RCC 7860 (cell line): ENCODE results near the gene CUTC.
A peak's percentile ranks its signal among the peaks of the same experiment; 100 is the strongest.

Experiments used
- DNase-seq: peaks from one replicate; pipeline ENCODE4 v3.0.0-alpha.2; 2015; ENCODE audit warnings: low spot score
- FAIRE-seq: peaks from 2 replicates; lab custom pipeline; 2012; peaks lifted over from hg19 to GRCh38; lab: Jason Lieb, UNC

CUTC gene

DNA sequence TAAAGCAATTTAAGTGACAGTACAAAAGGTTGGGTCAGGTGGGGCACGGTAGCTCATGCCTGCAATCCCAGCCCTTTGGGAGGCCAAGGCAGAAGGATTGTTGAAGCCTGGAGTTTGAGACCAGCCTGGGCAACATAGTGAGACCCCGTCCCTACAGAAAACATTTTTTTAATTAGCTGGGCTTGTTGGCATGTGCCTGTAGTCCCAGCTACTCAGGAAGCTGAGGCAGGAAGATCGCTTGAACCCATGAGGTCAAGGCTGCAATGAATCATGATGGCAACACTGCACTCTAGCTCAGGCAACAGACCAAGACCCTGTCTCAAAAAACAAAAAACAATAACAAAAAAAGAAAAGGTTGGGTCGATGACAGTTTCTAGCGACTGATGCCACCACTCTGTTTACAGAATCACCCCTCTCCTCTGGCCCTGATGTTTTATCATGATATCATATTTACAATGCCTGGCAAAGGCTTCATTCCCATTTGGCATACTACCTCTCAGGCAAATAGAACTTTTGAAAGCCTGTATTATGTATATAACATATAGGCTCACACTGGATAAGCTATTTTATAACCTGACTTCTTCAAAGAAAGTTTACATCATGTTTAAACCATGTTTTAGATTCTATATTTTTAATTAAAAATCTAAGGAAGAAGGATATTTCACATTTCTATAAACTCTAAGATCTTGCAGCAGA lies 49.8 kb downstream of the CUTC start:
- FAIRE-seq: no peak
- no peak for DNase-seq

DNA sequence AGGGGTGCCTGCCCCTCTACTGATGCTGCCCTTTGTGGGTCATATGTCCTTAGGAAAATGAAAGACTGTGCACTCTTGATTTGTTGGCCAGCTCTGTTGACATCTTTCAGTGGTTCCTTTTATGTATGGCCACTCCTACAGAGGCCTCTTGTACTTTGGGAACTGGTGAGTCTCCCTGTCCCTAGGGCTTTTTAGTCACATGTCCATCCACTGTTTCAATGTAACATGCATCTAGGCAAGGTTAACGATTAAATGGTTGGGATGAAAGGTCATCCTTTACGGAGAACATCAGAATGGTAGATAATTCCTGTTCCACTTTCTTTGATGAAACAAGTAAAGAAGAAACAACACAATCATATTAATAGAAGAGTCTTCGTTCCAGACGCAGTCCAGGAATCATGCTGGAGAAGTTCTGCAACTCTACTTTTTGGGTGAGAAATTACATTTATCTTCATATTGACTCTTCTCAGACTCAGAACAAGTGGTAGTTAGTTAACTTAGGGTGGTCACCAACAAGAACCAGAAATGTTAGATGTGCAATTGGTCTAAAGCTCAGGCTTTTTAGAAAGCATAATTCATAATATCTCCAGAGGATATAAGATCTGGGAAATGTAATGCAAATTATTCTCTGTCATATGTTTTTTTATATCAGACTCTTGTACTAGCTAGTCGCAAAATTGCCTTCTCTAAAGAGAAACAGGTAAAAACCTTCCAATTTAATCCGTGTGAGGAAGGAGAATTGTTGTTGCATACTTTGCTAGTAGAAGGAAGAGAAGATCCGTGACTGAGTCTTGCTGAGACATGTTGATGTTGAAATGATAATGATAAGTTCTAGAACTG lies 50.6 kb downstream of the CUTC start, which contains the start of gene ABCC2:
ABCC2 (plus strand) TSS at position 194 of the 840 bp plus-strand sequence; CDS start at position 399, 205 bp downstream.
- no peak for DNase-seq
- no peak for FAIRE-seq

DNA sequence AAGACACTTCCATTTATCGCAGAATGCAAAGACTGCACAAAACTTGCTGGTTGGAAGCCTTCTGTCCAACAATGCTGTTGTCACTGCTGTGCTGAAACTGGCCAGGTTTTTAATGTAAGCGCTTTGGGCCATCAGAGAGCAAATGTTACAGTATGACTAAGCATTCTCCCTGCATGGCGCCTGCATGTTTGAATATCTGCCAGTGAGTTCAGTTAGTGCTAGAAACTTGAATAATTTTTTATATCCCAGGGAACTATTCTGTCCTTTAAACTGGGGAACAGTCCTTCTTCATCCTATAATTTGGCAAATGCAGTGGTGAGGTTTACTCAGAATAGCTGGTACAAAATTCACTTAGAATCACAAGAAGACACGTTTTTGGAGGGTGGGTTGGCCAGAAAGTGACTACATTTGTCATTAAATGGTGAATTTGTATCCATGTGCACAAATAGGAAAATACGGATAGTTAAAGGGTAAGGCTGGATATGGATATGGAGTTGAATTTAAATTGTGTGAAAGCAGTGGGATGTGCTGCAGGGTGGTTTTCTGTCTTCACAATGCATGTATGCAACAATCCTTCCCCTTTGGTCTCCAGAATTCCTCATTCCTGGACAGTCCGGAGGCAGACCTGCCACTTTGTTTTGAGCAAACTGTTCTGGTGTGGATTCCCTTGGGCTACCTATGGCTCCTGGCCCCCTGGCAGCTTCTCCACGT lies 52.1 kb downstream of the CUTC start:
- DNase-seq (peak; percentile 66), FAIRE-seq (peak; percentile 80)

DNA sequence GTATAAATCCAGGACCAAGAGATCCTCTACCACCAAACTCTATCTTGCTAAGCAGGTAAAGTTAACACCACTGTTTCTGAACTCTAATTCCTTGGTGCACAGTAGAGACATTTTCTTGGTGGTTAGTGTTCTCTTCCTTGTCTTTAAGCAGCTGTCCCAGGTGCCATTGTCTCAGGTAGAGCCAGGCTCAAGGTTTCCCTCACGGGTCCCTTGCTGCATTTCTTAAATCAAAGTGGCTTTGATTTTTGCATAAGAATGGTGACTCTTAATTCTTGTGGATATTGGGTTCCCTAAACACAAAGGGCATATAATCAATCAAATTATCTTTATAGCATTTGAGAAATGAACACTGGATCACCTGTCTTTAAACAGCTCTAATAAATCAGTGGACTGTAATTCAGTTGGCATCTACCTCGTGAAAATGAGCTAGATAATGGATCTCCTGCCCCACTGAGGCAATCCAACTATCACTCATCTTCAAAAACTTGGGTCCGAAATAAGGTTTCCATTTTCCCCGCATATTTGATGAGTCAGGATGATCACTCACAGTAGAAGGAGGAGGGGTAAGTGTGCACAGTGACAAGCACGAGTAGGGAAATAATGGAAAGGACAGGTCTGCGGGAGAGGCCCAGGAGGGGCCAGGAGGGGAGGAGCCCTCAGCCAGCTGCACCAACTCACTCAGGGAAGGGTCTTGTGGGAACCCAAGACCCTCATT lies 52.9 kb downstream of the CUTC start:
- FAIRE-seq (peak; percentile 39), DNase-seq (peak; percentile 69)

DNA sequence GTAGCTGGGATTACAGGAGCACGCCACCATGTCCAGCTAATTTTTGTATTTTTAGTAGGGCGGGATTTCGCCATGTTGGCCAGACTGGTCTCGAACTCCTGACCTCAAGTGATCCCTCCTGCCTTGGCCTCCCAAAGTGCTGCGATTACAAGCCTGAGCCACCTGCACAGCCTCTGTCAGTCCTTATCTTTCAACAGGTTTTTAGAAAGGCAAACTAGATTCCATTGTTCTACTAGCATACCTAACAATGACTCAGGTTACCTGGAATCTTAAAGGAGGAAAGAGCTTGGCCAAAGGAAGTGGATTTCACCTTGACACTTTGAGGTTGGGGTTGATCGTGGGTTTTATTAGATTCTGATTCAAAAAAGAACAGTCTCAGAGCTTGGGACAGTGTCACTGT lies 53.6 kb downstream of the CUTC start:
- FAIRE-seq (no peak), DNase-seq (no peak)

DNA sequence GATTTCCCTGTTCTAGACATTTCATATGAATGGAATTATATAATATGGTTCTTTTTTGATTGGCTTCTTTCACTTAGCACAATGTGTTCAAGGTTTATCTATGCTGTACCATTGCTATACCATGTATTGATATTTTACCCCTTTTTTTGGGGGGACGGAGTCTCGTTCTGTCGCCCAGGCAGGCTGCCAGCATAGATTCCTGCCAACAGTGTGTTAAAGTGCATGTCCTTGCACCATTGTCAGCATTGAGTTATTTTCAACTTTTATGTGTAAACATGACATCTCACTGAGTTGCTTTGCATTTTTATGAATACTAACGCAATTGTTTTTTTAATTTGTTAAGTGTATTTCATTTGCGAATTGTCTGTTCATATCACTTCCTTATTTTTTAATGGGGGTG lies 55.3 kb downstream of the CUTC start:
- DNase-seq (no peak), FAIRE-seq (no peak)

DNA sequence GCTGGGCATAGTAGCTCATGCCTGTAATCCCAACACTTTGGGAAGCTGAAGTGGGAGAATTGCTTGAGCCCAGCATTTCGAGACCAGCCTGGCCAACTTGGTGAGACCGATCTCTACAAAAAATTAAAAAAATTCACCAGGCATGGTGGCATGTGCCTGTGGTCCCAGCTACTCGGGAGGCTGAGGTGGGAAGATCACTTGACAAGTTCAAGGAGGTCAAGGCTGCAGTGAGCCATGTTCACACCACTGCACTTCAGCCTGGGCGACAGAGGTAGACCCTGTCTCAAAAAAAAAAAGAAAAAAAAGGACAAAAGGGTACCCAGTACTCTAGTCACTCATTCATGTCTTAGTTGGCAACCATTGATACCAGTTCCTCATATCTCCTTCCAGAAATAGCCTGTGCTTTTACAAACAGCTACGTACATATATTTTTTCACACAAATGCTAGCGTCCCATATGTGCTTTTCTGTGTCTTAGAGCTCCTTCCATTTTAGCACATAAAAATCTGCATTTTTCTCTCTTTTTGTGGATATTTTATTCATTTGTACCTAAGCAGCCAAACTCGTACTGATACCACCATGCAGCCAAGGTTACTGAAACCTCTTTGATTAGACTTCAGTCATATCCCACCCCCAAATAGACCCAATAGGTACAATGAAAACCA lies 55.9 kb downstream of the CUTC start:
- FAIRE-seq: no peak
- DNase-seq: no peak

DNA sequence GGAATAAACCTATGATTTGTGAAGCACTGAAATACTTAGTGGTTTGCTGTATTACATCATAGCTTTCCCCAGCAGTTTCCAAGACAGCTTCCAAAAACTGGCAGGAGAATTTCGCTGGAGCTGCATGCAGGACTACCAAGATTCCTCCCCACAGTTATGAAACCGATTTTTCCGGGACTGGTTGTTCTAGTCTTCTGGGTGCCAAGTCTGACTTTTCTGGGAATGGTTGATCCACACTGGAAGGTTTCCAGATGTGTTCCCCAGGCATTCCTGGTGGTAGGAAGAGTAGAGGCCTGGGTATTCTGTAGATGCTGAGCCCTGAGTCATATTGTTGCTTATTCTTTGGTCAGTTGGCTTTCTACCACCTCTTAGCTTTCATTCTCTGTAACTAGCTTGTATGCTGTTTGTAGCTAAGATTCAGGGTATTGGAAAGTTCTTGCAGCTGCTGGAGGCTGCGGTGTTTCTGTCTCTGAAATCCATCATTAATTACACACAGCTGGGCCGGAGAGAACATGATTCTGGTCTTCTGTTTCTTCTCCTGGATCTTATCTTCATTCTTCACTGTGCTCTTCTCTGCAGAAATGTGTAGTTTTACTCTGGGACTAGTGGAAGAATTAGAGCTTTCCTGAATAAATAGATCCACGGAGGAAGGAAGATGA lies 56.7 kb downstream of the CUTC start:
- DNase-seq (peak; percentile 38), FAIRE-seq (peak; percentile 73)

DNA sequence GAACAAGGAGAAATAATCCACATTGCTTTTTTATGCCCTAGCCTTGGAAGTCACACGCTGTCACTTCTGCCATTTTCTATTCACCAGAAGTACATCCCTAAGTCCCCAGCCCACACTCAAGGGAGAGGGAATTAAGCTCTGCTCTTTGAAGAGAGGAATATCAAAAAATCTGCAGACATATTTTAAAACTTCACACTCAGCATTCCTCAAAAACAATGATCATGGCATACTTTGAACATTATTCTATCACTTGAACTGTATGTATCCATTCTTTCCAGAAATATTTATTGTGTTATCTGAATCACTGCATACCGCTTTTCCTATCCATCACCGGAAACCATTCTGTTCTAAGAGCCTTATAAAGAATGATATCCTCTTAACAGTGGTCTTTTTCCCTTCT lies 59.8 kb downstream of the CUTC start:
- no peak for FAIRE-seq
- DNase-seq: no peak

DNA sequence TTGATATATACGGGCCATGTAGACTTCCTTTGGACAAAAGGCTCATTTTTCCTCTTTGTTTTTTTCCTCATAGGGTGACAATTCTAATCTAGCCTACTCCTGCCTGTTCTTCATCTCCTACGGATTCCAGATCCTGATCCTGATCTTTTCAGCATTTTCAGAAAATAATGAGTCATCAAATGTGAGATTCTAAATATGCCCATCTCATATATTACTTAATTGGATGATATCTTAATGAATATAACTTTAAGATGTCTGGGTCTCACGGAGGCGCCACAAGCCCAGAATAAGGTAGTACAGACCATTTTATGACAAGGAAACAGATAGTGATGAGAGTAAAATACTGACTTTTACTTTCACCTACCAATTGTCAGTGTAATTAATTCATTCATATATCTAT lies 61.8 kb downstream of the CUTC start:
- DNase-seq (no peak), FAIRE-seq (no peak)

DNA sequence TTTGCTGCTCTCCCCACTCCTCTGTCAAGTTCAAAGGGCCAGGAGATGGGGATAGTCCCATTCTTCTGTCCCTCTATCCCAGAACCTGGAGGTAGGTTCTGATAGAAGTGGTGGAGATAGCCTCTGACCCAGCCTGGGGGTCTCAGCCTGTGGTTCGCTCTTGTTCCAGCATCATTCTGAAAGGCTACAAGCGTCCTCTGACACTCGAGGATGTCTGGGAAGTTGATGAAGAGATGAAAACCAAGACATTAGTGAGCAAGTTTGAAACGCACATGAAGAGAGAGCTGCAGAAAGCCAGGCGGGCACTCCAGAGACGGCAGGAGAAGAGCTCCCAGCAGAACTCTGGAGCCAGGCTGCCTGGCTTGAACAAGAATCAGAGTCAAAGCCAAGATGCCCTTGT lies 64.9 kb downstream of the CUTC start:
- DNase-seq: no peak
- FAIRE-seq: no peak

DNA sequence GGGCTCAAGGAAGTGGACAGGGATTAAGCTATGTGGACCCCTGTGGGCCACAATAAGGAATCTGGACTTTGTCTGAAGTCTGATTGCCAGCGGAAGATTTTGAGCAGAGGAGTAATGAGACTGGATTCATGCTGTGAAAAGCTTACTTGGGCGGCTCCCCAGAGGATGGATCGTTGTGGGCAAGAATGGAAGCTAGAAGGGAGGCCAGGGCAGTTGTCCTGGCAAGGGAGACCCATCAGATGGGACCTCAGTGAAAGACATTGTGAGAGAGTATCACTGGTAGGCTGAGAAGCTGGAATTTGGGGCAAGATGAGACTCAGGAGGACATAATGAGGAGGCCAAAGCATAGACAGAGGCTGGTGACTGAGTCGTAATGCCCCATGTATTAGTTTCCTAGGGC lies 66.0 kb downstream of the CUTC start:
- no peak for FAIRE-seq

DNA sequence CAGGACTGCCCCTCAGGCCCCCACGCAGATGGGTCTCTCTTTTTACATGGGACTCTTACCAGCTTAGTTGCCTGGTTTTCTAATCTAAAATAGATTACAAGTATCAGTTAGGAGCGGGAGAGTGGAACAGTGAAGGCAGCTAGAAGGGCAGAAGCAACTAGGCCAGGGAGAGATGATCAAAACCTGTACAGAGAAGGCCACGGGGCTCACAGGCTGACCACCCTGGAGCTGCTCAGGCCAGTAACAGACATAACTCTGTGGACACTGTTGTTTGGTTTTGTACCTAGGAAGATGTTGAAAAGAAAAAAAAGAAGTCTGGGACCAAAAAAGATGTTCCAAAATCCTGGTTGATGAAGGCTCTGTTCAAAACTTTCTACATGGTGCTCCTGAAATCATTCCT lies 66.9 kb downstream of the CUTC start:
- no peak for DNase-seq
- no peak for FAIRE-seq

More for the DNA sequence above, 66.0 kb downstream of the CUTC start:
- no peak for DNase-seq

DNA sequence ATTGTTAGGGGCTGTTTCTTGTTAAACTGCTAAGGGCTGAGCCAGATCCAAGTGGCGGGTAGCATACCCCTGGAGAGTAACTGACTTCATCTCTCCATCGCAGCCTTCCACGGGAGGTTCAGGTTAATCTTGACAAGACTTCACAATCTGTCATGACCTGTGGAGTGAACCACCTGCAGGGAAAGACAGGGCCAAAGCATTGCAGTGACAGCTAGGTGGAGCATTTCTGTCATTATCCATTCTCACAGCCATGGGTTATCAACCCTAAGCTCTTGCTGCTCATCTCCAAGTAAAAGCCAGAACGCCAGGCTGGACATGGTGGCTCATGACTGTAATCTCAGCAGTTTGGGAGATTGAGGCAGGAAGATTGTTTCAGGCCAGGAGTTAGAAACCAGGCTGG lies 67.6 kb downstream of the CUTC start:
- FAIRE-seq: no peak
- DNase-seq: no peak

DNA sequence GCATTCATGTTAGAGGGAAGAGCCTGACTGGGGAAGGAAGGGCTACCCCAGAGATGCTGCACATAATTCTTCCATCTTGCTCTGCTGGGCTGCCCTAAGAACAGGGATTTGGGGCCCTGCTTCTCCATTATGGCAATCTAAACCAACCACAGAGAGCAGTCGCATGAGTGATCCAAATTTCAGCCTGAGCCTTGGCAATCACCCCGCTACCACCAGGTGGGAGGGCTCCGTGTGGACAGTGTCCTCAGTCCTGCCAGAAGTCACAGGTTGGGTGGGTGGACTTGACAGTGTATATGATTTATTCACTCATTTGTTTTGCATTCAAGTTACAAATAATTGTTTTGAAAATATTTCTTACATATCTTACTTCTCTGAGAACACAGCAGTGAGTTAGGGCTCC lies 72.4 kb downstream of the CUTC start:
- FAIRE-seq: no peak
- no peak for DNase-seq

DNA sequence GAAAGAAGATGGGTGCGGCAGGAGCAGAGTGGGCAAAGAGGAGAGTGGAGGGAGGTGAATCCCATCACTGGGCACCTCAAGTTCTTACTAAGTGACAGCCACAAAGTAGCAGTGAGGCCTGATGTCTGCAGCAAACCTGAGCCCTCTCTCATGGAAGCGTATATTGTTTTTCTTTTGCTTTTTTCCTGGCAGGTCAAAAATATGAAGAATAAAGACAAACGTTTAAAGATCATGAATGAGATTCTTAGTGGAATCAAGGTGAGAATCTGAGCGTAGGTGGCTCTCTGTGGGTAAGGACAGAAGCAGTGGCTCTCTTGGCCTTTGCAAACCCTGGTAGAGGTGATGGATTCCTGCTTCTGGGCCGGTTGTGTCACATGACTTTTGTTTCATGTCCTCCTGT lies 73.2 kb downstream of the CUTC start:
- DNase-seq (no peak), FAIRE-seq (no peak)
